Caco-2 (cell line): ENCODE data around the gene MOB3B. TPM values are rescaled to one million over a fixed set of nuclear protein-coding genes. Genes with fewer than 3 reads are reported as not detected.

Source experiments
- BruUV-seq: library from RNA; stranded (reverse); fragments of 400-500 nt; replicated peaks from 2 replicates; lab custom pipeline; 2021; lab: Mats Ljungman, UMichigan
- CTCF ChIA-PET: fragments of 300-600 bp; sonication (Branson Sonifier 250); formaldehyde crosslinking; loops from one replicate; lab custom pipeline; 2022; ENCODE audit warnings: antibody characterized with exemption; lab: Charles Lee
- POLR2A ChIA-PET: fragments of 300-600 bp; sonication (Branson Sonifier 250); formaldehyde crosslinking; loops from one replicate; lab custom pipeline; 2022; ENCODE audit warnings: antibody characterized with exemption; lab: Charles Lee
- DNase-seq, 2 experiments: peaks; one replicate each; pipeline versions ENCODE4 v3.0.0 to v3.0.0-alpha.2; 2020 to 2022
- H3K27me3 ChIP-seq: replicated peaks from 2 replicates; pipeline ENCODE4 v1.6.0; 2011; ENCODE audit warnings: low read length; ENCODE audit not compliant: control insufficient read depth, insufficient read depth
- H3K36me3 ChIP-seq: 2 replicates; pipeline ENCODE4 v1.5.1; 2011; ENCODE audit warnings: low read length; ENCODE audit not compliant: control insufficient read depth, insufficient read depth
- H3K4me1 ChIP-seq: fragments of 250-450 bp; sonication (Bioruptor Pico); 2 replicates; pipeline ENCODE4 v1.5.1; 2020; ENCODE audit warnings: mild to moderate bottlenecking
- H3K4me3 ChIP-seq: 2 replicates; pipeline ENCODE4 v1.5.1; 2011; ENCODE audit warnings: low read depth, mild to moderate bottlenecking, control low read depth, low read length
- H3K9me3 ChIP-seq: fragments of 250-450 bp; sonication (Bioruptor Pico); 2 replicates; pipeline ENCODE4 v1.5.1; 2020; ENCODE audit warnings: mild to moderate bottlenecking, moderate library complexity
- H3K27ac Mint-ChIP-seq: one replicate; pipeline ENCODE4 v1.8.0; 2022; ENCODE audit warnings: mixed read lengths; ENCODE audit not compliant: unreplicated experiment
- H3K27me3 Mint-ChIP-seq: one replicate; pipeline ENCODE4 v1.8.0; 2022; ENCODE audit warnings: mixed read lengths; ENCODE audit not compliant: insufficient read depth, unreplicated experiment
- H3K36me3 Mint-ChIP-seq: one replicate; pipeline ENCODE4 v1.8.0; 2022; ENCODE audit warnings: mild to moderate bottlenecking, mixed read lengths; ENCODE audit not compliant: insufficient read depth, unreplicated experiment
- H3K4me1 Mint-ChIP-seq: one replicate; pipeline ENCODE4 v1.8.0; 2022; ENCODE audit warnings: low read depth, mixed read lengths; ENCODE audit not compliant: unreplicated experiment
- H3K4me3 Mint-ChIP-seq: one replicate; pipeline ENCODE4 v1.8.0; 2022; ENCODE audit warnings: mild to moderate bottlenecking, moderate library complexity, mixed read lengths; ENCODE audit not compliant: unreplicated experiment
- H3K9me3 Mint-ChIP-seq: one replicate; pipeline ENCODE4 v1.8.0; 2022; ENCODE audit warnings: mixed read lengths; ENCODE audit not compliant: unreplicated experiment
- intact Hi-C: fragments of 100-400 bp; cut with micrococcal nuclease; formaldehyde crosslinking; loops from one replicate; pipeline ENCODE4 v1.10.0; 2022; ENCODE audit not compliant: unreplicated experiment
- total RNA-seq: library from RNA; stranded (reverse); gene quantifications from 2 replicates; pipeline ENCODE4 v1.2.3, GENCODE V29; 2022
- TF ChIP-seq, protein P1 (sequence below), 2 experiments: fragments of 200-600 bp in 1 of 2; IDR thresholded peaks; 1 replicate in 1 of 2; 2 replicates in 1 of 2; pipeline versions ENCODE4 v1.5.1 to v1.8.0; 2011 to 2022; ENCODE audit warnings: antibody characterized with exemption in 1 of 2, control low read depth in 1 of 2, inconsistent platforms in 1 of 2, low read depth in 1 of 2, low read length in 1 of 2, mild to moderate bottlenecking in 1 of 2, moderate library complexity in 1 of 2; ENCODE audit not compliant: insufficient read depth in 1 of 2, severe bottlenecking in 1 of 2, unreplicated experiment in 1 of 2

MOB3B gene
- total RNA-seq, 1 experiment from 2014 or later: 5.3 TPM

DNA sequence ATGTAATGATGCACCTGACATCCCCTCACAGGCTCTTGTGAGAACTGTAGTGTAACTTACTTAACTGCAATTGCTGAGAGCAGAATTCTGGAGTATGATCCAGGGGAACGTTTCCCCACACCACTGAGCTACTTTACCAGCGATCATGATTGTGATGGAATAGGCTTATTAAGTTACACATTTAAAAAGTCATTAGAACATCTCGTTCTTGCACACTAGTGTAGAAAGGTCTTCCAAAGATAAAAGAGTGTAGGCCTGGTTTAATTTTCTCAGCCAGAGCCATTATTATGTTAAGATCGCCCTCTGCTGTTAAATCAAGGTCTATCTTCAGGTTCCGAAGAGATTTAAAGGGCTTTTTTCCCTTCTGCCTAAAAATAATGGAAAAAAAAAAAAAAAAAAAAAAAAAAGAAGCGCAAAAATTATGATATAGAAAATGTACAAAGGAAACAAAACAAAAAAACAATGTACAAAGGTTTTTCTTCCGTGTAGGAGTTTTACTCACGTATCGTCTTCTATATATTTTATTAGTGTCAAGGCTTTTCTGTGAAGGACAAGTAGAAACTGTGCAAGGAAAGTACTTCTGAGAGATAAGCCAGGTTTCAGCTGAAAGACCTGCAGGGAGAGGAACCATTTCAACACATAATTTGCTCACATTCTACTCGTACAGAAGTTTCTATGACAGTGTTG lies 18.6 kb upstream of the MOB3B start:
- Mint-ChIP-seq H3K9me3 (no peaks in the 10 kb centered on the region), H3K36me3 (no peaks in the 10 kb centered on the region), H3K27ac (no peak overlapping the region), H3K4me1 (no peaks in the 10 kb centered on the region), H3K4me3 (no peak overlapping the region), H3K27me3 (no peaks in the 10 kb centered on the region)
- Histone ChIP-seq H3K4me1 (no peaks in the 10 kb centered on the region), H3K9me3 (no peaks in the 10 kb centered on the region), H3K36me3 (no peaks in the 10 kb centered on the region), H3K27me3 (no peaks in the 10 kb centered on the region), H3K4me3 (no peak overlapping the region)
- no TSS peak for BruUV-seq
- POLR2A ChIA-PET: no interaction called here
- intact Hi-C loops: loop anchor here (1.0 to 2.0 kb wide), 2 partner anchors 19 to 215 kb away; partner anchors contain the start of gene MOB3B
- no peak for DNase-seq
- CTCF ChIA-PET: interaction anchor here (2.0 kb wide), 1 partner anchor 215 kb away, joined by 12 read pairs; no protein-coding TSS in a partner anchor
- TF ChIP-seq, protein P1, sequence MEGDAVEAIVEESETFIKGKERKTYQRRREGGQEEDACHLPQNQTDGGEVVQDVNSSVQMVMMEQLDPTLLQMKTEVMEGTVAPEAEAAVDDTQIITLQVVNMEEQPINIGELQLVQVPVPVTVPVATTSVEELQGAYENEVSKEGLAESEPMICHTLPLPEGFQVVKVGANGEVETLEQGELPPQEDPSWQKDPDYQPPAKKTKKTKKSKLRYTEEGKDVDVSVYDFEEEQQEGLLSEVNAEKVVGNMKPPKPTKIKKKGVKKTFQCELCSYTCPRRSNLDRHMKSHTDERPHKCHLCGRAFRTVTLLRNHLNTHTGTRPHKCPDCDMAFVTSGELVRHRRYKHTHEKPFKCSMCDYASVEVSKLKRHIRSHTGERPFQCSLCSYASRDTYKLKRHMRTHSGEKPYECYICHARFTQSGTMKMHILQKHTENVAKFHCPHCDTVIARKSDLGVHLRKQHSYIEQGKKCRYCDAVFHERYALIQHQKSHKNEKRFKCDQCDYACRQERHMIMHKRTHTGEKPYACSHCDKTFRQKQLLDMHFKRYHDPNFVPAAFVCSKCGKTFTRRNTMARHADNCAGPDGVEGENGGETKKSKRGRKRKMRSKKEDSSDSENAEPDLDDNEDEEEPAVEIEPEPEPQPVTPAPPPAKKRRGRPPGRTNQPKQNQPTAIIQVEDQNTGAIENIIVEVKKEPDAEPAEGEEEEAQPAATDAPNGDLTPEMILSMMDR (IDR thresholded peaks at IDR 0.05; ENCODE audit: insufficient read depth in 1 of 2, low read depth in 1 of 2, low read length in 1 of 2, severe bottlenecking in 1 of 2, unreplicated experiment in 1 of 2): peak in 1 of 2 experiments; percentile 29

DNA sequence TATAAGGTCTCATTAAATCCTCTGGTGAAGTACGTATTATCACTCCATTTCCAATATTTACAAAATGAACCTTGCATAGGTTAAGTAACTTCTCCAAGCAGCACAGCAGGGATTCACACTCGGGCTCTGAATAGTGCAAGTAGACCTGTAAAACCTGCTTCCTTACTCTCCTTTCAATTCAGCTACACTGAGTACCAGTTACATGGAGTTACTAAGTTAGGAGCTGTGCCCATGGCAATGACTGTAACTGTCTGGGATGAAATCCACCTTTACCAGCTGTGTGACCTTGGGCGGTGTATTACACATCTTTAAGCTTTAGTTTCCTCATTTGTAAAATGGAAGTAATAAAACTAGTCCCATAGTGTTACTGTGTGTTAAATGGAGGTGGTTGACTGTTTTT lies 15.9 kb upstream of the MOB3B start:
- intact Hi-C loops: no loop called here
- Histone ChIP-seq H3K27me3 (no peaks in the 10 kb centered on the region), H3K9me3 (no peaks in the 10 kb centered on the region), H3K4me3 (no peak overlapping the region), H3K4me1 (no peaks in the 10 kb centered on the region), H3K36me3 (no peaks in the 10 kb centered on the region)
- no peak for DNase-seq
- POLR2A ChIA-PET: no interaction called here
- TF ChIP-seq, protein P1 (IDR thresholded peaks at IDR 0.05; ENCODE audit: insufficient read depth in 1 of 2, low read depth in 1 of 2, low read length in 1 of 2, severe bottlenecking in 1 of 2, unreplicated experiment in 1 of 2): no peak
- no peaks in the 10 kb centered on the region for H3K4me1 Mint-ChIP-seq
- H3K36me3 Mint-ChIP-seq: no peaks in the 10 kb centered on the region
- no peak overlapping the region for H3K4me3 Mint-ChIP-seq
- H3K9me3 Mint-ChIP-seq: no peaks in the 10 kb centered on the region
- BruUV-seq: no TSS peak
- CTCF ChIA-PET: interaction anchor here (0.5 kb wide), 1 partner anchor 62 kb away, joined by 3 read pairs; no protein-coding TSS in a partner anchor
- no peak overlapping the region for H3K27ac Mint-ChIP-seq
- no peaks in the 10 kb centered on the region for H3K27me3 Mint-ChIP-seq

DNA sequence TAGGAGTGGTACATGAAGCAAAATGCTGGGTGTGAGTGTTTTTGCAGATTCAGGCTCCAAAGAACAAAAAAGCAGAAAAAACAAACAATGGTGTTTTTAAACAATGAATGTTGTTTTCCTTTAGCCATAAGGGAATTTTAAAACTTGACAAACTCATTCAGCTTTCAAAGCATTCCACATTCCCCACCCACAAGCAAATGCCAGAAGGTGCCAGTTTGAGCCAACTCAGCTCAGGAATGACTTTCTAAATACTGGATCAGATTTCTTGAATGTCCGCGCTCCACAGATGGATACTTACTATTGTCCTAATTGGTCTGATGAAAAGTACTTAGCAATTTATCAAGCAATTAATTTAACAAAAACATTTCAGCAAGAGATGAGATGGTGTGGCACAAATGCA lies 12.9 kb upstream of the MOB3B start:
- intact Hi-C loops: no loop called here
- Mint-ChIP-seq H3K4me3 (no peak overlapping the region), H3K27me3 (no peaks in the 10 kb centered on the region), H3K27ac (no peak overlapping the region), H3K36me3 (no peaks in the 10 kb centered on the region), H3K4me1 (no peaks in the 10 kb centered on the region), H3K9me3 (no peaks in the 10 kb centered on the region)
- CTCF ChIA-PET: no interaction called here
- Histone ChIP-seq H3K9me3 (no peaks in the 10 kb centered on the region), H3K27me3 (no peaks in the 10 kb centered on the region), H3K4me3 (no peak overlapping the region), H3K4me1 (no peaks in the 10 kb centered on the region), H3K36me3 (no peaks in the 10 kb centered on the region)
- POLR2A ChIA-PET: no interaction called here
- no peak for DNase-seq
- TF ChIP-seq, protein P1 (IDR thresholded peaks at IDR 0.05; ENCODE audit: insufficient read depth in 1 of 2, low read depth in 1 of 2, low read length in 1 of 2, severe bottlenecking in 1 of 2, unreplicated experiment in 1 of 2): no peak
- BruUV-seq: no TSS peak
